ENCODE data around the gene LCE2D. TPM values are rescaled to one million over a fixed set of nuclear protein-coding genes. Genes with fewer than 3 reads are reported as not detected.
"Not testable (repeated sequence)": the region's sequence is repeated elsewhere in the genome, so short reads cannot be mapped to it uniquely, and the experiment has no call there.

The LCE2D gene
- total RNA-seq, 2 experiments from 2014 or later, result not detected

- Mint-ChIP-seq H3K9me3 (no peaks in the 10 kb centered on the region), H3K27ac (no peak overlapping the region), H3K4me1 (no peaks in the 10 kb centered on the region), H3K27me3 (peaks cover 16% of the 10 kb centered on the region), H3K4me3 (no peak overlapping the region), H3K36me3 (no peaks in the 10 kb centered on the region)
- DNase-seq, result no peak
These were observed 4.5 kb downstream of the LCE2D start for GRCh38 chr1:152667648-152668047.

GRCh38 chr1:152673016-152673415 is 9.8 kb downstream of the LCE2D start:
- Mint-ChIP-seq H3K36me3 (no peaks in the 10 kb centered on the region), H3K4me3 (no peak overlapping the region)

DNA sequence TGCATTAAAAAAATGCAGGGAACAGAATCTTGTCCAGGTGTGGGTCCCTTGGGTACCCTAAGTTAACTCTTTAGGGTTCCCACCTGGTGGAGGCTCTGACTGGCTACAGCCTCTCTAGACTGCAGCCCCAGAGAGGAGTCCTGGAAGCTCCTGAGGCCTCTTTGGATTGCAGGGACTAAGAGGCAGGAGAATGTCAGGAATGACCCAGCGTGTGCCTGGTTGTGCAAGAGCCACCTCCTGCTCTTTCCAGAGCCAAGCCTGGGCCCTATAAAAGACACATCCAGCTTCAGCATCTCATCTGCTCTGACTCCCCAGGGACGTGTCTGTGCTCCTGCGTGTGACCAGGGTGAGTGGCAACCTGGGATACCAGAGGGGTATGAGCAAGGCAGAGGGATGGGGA is 11.8 kb downstream of the LCE2D start, which contains the start of gene LCE2C:
LCE2C (plus strand) TSS at position 297 of the 400 bp plus-strand sequence. CDS start 737 bp downstream, outside the sequence.
- not testable (repeated sequence) for H3K9me3 Mint-ChIP-seq, H3K4me3 Mint-ChIP-seq, DNase-seq, H3K27ac Mint-ChIP-seq, H3K36me3 Mint-ChIP-seq, H3K4me1 Mint-ChIP-seq
- peaks cover 28% of the 10 kb centered on the region for H3K27me3 Mint-ChIP-seq

More at GRCh38 chr1:152673016-152673415, 9.8 kb downstream of the LCE2D start:
- DNase-seq, result no peak
- no peaks in the 10 kb centered on the region for H3K4me1 Mint-ChIP-seq
- H3K27ac Mint-ChIP-seq, result no peak overlapping the region
- H3K27me3 Mint-ChIP-seq, result peaks cover 16% of the 10 kb centered on the region
- no peaks in the 10 kb centered on the region for H3K9me3 Mint-ChIP-seq

DNA sequence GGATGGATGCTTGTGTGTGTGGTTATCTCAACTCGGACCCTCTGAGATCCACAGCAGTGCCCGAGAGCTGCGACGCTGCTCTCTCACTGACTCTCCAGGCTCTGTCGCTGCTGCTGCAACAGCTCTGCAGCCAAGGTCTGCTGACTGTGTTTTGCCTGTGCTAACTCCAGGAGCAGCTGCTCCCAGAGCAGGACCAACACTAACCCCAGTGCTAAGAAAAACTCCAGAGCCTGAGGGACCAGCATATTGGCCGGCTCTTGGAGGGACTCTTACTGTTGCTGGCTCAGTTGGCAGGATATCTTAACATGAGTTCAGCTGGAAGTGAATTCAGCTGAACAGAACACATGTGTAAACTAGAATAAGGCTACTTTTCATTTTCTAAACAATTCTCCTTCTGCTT is 16.3 kb downstream of the LCE2D start:
- Mint-ChIP-seq H3K4me1 (no peaks in the 10 kb centered on the region), H3K9me3 (no peaks in the 10 kb centered on the region), H3K4me3 (no peak overlapping the region), H3K27me3 (peaks cover 23% of the 10 kb centered on the region), H3K27ac (no peak overlapping the region), H3K36me3 (no peaks in the 10 kb centered on the region)
- no peak for DNase-seq

DNA sequence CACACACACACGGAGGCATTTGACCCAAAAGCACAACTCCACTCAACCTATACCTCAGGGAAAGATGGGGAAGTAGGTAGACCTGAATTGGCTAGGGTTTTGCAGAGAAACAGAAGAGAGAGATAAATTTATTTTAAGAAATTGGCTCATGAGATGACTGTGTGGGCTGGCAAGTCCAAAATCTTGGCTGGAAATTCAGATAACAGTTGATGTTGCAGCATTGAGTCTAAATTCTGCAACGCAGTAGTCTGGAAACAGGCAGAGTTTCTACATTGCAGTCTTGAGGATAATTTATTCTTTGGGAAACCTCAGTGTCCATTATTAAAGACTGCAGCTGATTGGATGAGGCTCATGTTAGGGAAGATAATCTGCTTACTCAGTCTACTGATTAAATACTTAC is 18.4 kb downstream of the LCE2D start:
- Mint-ChIP-seq H3K36me3 (no peaks in the 10 kb centered on the region), H3K27ac (no peak overlapping the region), H3K27me3 (peaks cover 20% of the 10 kb centered on the region), H3K4me3 (no peak overlapping the region), H3K9me3 (no peaks in the 10 kb centered on the region), H3K4me1 (no peaks in the 10 kb centered on the region)
- no peak for DNase-seq

GRCh38 chr1:152683846-152684245 is 20.7 kb downstream of the LCE2D start:
- H3K4me3 Mint-ChIP-seq, result no peak overlapping the region
- no peak overlapping the region for H3K27ac Mint-ChIP-seq
- no peaks in the 10 kb centered on the region for H3K9me3 Mint-ChIP-seq
- no peaks in the 10 kb centered on the region for H3K36me3 Mint-ChIP-seq
- H3K27me3 Mint-ChIP-seq, result peaks cover 14% of the 10 kb centered on the region
- H3K4me1 Mint-ChIP-seq, result no peaks in the 10 kb centered on the region
- DNase-seq, result no peak

GRCh38 chr1:152685823-152686222 is 22.6 kb downstream of the LCE2D start, which contains the start of gene LCE2B:
Gene LCE2B (plus strand): TSS chr1:152686123. CDS start chr1:152686844, 721 bp downstream.
- DNase-seq, H3K36me3 Mint-ChIP-seq, H3K4me3 Mint-ChIP-seq, H3K27ac Mint-ChIP-seq, H3K9me3 Mint-ChIP-seq, H3K4me1 Mint-ChIP-seq: not testable (repeated sequence)
- H3K27me3 Mint-ChIP-seq, result peaks cover 25% of the 10 kb centered on the region

GRCh38 chr1:152697701-152698600 is 34.8 kb downstream of the LCE2D start, which contains the start of gene LCE2A:
Gene LCE2A (plus strand): TSS chr1:152698345. CDS start chr1:152698902, 557 bp downstream.
- no peak within 1 kb of the TSS for H3K27ac Mint-ChIP-seq
- no peak within 1 kb of the TSS for H3K4me3 Mint-ChIP-seq
- no peaks in the 10 kb centered on the region for H3K36me3 Mint-ChIP-seq
- peaks cover under 1% of the 10 kb centered on the region for H3K9me3 Mint-ChIP-seq
- peaks cover 18% of the 10 kb centered on the region for H3K27me3 Mint-ChIP-seq
- no peaks in the 10 kb centered on the region for H3K4me1 Mint-ChIP-seq
- no peak for DNase-seq

GRCh38 chr1:152699746-152700145 is 36.6 kb downstream of the LCE2D start:
- peaks cover 14% of the 10 kb centered on the region for H3K27me3 Mint-ChIP-seq
- H3K4me3 Mint-ChIP-seq, result no peak overlapping the region
- no peak overlapping the region for H3K27ac Mint-ChIP-seq
- no peaks in the 10 kb centered on the region for H3K36me3 Mint-ChIP-seq
- H3K4me1 Mint-ChIP-seq, result no peaks in the 10 kb centered on the region
- peaks cover 4% of the 10 kb centered on the region for H3K9me3 Mint-ChIP-seq
- DNase-seq, result no peak

- no peaks in the 10 kb centered on the region for H3K36me3 Mint-ChIP-seq
- H3K9me3 Mint-ChIP-seq, result peaks cover 4% of the 10 kb centered on the region
- peaks cover 35% of the 10 kb centered on the region for H3K27me3 Mint-ChIP-seq
- H3K4me1 Mint-ChIP-seq, result no peaks in the 10 kb centered on the region
- no peak within 1 kb of the TSS for H3K27ac Mint-ChIP-seq
- H3K4me3 Mint-ChIP-seq, result no peak within 1 kb of the TSS
- DNase-seq, result no peak
These were observed 44.7 kb downstream of the LCE2D start, which contains the start of gene LCE4A for GRCh38 chr1:152707860-152708259. Gene LCE4A (plus strand): TSS chr1:152708160. CDS start chr1:152709076, 916 bp downstream.

Other genes with a start within 250 kb of the LCE2D start
- not detected for gene CRNN, start 249.1 kb upstream of the LCE2D start, total RNA-seq
- gene LCE5A, start 152.6 kb upstream of the LCE2D start, total RNA-seq, result not detected
- not detected for gene CRCT1, start 148.9 kb upstream of the LCE2D start, total RNA-seq
- gene LCE3E, start 96.6 kb upstream of the LCE2D start, total RNA-seq, result not detected
- not detected for gene LCE3D, start 82.9 kb upstream of the LCE2D start, total RNA-seq
- not detected for gene LCE3C, start 63.1 kb upstream of the LCE2D start, total RNA-seq
- gene LCE3B, start 49.6 kb upstream of the LCE2D start, total RNA-seq, result not detected
- not detected for gene LCE3A, start 40.3 kb upstream of the LCE2D start, total RNA-seq
- gene LCE2C, start 11.9 kb downstream of the LCE2D start, total RNA-seq, result not detected
- gene LCE2B, start 22.7 kb downstream of the LCE2D start, total RNA-seq, result not detected
- gene LCE2A, start 35.0 kb downstream of the LCE2D start, total RNA-seq, result not detected
- gene LCE4A, start 44.8 kb downstream of the LCE2D start, total RNA-seq, result not detected
- not detected for gene KPRP, start 94.6 kb downstream of the LCE2D start, total RNA-seq
- not detected for gene LCE1F, start 111.8 kb downstream of the LCE2D start, total RNA-seq
- gene LCE1E, start 122.9 kb downstream of the LCE2D start, total RNA-seq, result not detected
- not detected for gene LCE1D, start 133.3 kb downstream of the LCE2D start, total RNA-seq
- not detected for gene LCE1C, start 143.3 kb downstream of the LCE2D start, total RNA-seq
- not detected for gene LCE1B, start 148.6 kb downstream of the LCE2D start, total RNA-seq
- not detected for gene LCE1A, start 164.1 kb downstream of the LCE2D start, total RNA-seq
- not detected for gene LCE6A, start 179.5 kb downstream of the LCE2D start, total RNA-seq
- not detected for gene LCE7A, start 196.6 kb downstream of the LCE2D start, total RNA-seq
- gene SMCP, start 214.9 kb downstream of the LCE2D start, total RNA-seq, result not detected
- not detected for gene IVL, start 245.2 kb downstream of the LCE2D start, total RNA-seq